HL-60 (cell line): ENCODE results near the gene OPA1.

ENCODE experiments used
- DNase-seq, 2 experiments: peaks; one replicate each; pipeline ENCODE4 v3.0.0-alpha.2; 2010 to 2020; ENCODE audit warnings: low read depth in 1 of 2, low spot score in 1 of 2
- H3K27ac ChIP-seq: fragments of 250-450 bp; sonication (Bioruptor Pico); replicated peaks from 2 replicates; pipeline ENCODE4 v1.5.1; 2020; ENCODE audit warnings: mild to moderate bottlenecking, moderate library complexity
- H3K27me3 ChIP-seq: fragments of 250-450 bp; sonication (Bioruptor Pico); 2 replicates; pipeline ENCODE4 v1.5.1; 2021; ENCODE audit warnings: mild to moderate bottlenecking, moderate library complexity; ENCODE audit not compliant: insufficient read depth, poor library complexity, severe bottlenecking
- H3K4me3 ChIP-seq: replicated peaks from 2 replicates; pipeline ENCODE4 v1.5.1; 2011; ENCODE audit warnings: mild to moderate bottlenecking, control low read depth, low read length; ENCODE audit not compliant: insufficient read depth
- GABPA ChIP-seq: IDR thresholded peaks from 2 replicates; pipeline ENCODE4 v1.6.1; 2012; ENCODE audit warnings: low read depth
- POLR2AphosphoS5 ChIP-seq: IDR thresholded peaks from 2 replicates; pipeline ENCODE4 v1.6.1; 2012; ENCODE audit warnings: low read depth
- REST ChIP-seq: IDR thresholded peaks from 2 replicates; pipeline ENCODE4 v1.6.1; 2012; ENCODE audit warnings: low read depth; ENCODE audit not compliant: insufficient replicate concordance
- SPI1 ChIP-seq: IDR thresholded peaks from 2 replicates; pipeline ENCODE4 v1.6.1; 2012; ENCODE audit warnings: low read depth, mild to moderate bottlenecking, borderline replicate concordance
- long read RNA-seq: library from polyadenylated mRNA; unstranded; transcript quantifications from one replicate; pipeline ENCODE4 v2.0.0, GENCODE V29; 2020
- TF ChIP-seq, protein P1 (sequence below): IDR thresholded peaks from one replicate; pipeline ENCODE4 v1.5.1; 2011; ENCODE audit warnings: low read length, control low read depth, inconsistent platforms; ENCODE audit not compliant: insufficient read depth

Gene OPA1, protein sequence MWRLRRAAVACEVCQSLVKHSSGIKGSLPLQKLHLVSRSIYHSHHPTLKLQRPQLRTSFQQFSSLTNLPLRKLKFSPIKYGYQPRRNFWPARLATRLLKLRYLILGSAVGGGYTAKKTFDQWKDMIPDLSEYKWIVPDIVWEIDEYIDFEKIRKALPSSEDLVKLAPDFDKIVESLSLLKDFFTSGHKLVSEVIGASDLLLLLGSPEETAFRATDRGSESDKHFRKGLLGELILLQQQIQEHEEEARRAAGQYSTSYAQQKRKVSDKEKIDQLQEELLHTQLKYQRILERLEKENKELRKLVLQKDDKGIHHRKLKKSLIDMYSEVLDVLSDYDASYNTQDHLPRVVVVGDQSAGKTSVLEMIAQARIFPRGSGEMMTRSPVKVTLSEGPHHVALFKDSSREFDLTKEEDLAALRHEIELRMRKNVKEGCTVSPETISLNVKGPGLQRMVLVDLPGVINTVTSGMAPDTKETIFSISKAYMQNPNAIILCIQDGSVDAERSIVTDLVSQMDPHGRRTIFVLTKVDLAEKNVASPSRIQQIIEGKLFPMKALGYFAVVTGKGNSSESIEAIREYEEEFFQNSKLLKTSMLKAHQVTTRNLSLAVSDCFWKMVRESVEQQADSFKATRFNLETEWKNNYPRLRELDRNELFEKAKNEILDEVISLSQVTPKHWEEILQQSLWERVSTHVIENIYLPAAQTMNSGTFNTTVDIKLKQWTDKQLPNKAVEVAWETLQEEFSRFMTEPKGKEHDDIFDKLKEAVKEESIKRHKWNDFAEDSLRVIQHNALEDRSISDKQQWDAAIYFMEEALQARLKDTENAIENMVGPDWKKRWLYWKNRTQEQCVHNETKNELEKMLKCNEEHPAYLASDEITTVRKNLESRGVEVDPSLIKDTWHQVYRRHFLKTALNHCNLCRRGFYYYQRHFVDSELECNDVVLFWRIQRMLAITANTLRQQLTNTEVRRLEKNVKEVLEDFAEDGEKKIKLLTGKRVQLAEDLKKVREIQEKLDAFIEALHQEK
- long read RNA-seq, full-length matches to known transcripts = 361 of 467 reads
- long read RNA-seq, partial matches to known transcripts = 64 of 467 reads
- long read RNA-seq, other reads (novel, unspliced or antisense) = 42 of 467 reads

DNA sequence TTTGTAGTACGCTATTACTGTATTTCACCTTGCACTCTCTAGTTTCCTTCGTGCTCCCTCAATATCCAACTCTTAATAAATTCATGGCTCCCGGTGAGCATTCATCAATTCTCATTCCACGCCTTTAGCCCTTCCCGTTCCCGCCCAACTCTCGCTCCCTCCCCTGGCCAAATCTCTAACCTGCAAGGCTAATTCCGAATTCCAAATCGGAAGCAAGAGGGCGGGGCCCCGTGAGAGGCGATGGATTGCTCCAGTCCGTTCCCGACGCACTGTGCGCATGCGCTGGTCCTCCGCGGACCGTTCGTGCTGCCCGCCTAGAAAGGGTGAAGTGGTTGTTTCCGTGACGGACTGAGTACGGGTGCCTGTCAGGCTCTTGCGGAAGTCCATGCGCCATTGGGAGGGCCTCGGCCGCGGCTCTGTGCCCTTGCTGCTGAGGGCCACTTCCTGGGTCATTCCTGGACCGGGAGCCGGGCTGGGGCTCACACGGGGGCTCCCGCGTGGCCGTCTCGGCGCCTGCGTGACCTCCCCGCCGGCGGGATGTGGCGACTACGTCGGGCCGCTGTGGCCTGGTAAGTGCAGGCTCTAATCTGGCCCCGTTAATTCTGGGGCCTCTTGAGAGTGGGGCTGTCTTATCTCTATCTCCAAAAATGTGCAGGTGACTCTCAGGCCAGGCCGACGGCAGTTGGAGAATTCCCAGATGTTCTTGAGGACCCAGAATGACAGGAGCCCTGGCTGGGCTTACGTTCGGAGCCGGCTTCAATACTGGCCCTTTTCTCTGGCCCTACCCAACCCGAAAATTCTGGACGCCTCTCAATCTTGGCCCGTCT lies at the start of gene OPA1:
OPA1 (plus strand) TSS at position 368 of the 827 bp plus-strand sequence; CDS start at position 538, 170 bp downstream.
- Histone ChIP-seq H3K27ac (peak within 1 kb of the TSS; percentile 88), H3K4me3 (peak within 1 kb of the TSS; percentile 74), H3K27me3 (no peaks in the 10 kb centered on the region)
- TF ChIP-seq GABPA (peak; percentile 94), REST (peak; percentile 65), SPI1 (peak; percentile 51; the same call in 1 of the 2 replicates), POLR2AphosphoS5 (peak; percentile 93)
- TF ChIP-seq, protein P1, sequence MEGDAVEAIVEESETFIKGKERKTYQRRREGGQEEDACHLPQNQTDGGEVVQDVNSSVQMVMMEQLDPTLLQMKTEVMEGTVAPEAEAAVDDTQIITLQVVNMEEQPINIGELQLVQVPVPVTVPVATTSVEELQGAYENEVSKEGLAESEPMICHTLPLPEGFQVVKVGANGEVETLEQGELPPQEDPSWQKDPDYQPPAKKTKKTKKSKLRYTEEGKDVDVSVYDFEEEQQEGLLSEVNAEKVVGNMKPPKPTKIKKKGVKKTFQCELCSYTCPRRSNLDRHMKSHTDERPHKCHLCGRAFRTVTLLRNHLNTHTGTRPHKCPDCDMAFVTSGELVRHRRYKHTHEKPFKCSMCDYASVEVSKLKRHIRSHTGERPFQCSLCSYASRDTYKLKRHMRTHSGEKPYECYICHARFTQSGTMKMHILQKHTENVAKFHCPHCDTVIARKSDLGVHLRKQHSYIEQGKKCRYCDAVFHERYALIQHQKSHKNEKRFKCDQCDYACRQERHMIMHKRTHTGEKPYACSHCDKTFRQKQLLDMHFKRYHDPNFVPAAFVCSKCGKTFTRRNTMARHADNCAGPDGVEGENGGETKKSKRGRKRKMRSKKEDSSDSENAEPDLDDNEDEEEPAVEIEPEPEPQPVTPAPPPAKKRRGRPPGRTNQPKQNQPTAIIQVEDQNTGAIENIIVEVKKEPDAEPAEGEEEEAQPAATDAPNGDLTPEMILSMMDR = no peak
- peak; percentile 97 to 98 for DNase-seq

- H3K4me3 ChIP-seq = no peak overlapping the region
- no peak for TF ChIP-seq SPI1
- TF ChIP-seq, protein P1 = no peak
- TF ChIP-seq POLR2AphosphoS5 = no peak
- TF ChIP-seq REST = no peak
- TF ChIP-seq GABPA = no peak
- H3K27ac ChIP-seq = no peak overlapping the region
- H3K27me3 ChIP-seq = peaks cover 4% of the 10 kb centered on the region
- DNase-seq = no peak
Observed at GRCh38 chr3:193544289-193544688, 48.7 kb upstream of the OPA1 start.

DNA sequence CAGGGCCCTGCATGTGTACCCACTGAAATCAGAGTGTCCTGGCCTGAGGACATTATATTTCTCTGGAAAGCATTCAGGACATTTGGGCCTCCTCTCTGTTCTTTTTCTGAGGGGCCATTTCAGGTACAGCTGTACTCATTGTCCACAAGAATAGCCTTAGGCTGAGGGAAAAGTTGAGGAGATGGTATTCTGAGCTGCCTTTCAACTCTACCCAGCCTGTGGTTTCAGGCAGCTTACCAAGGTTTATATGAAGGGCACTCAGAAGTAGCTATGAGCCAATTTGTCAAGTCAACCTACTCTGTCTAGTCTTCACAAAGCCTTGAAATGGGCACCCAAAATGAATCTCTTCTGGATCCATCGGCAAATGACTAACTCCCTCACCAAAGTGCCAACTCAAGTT lies 47.7 kb upstream of the OPA1 start:
- no peak for DNase-seq

More for the DNA sequence above, 47.7 kb upstream of the OPA1 start:
- TF ChIP-seq POLR2AphosphoS5 (no peak), GABPA (no peak), REST (no peak), SPI1 (no peak)
- TF ChIP-seq, protein P1 = no peak
- Histone ChIP-seq H3K4me3 (no peak overlapping the region), H3K27me3 (peaks cover 4% of the 10 kb centered on the region), H3K27ac (no peak overlapping the region)
